ENCODE measurements around the gene NOLC1.

NOLC1 gene

GRCh38 chr10:102123223-102123622 is 29.0 kb upstream of the NOLC1 start:
- DNase-seq (ENCODE audit: insufficient read length, low spot score): no peak
- no peak for TF ChIP-seq CTCF (IDR thresholded peaks at IDR 0.05; ENCODE audit: insufficient read depth, missing control alignments)
- no peak for FAIRE-seq

DNA sequence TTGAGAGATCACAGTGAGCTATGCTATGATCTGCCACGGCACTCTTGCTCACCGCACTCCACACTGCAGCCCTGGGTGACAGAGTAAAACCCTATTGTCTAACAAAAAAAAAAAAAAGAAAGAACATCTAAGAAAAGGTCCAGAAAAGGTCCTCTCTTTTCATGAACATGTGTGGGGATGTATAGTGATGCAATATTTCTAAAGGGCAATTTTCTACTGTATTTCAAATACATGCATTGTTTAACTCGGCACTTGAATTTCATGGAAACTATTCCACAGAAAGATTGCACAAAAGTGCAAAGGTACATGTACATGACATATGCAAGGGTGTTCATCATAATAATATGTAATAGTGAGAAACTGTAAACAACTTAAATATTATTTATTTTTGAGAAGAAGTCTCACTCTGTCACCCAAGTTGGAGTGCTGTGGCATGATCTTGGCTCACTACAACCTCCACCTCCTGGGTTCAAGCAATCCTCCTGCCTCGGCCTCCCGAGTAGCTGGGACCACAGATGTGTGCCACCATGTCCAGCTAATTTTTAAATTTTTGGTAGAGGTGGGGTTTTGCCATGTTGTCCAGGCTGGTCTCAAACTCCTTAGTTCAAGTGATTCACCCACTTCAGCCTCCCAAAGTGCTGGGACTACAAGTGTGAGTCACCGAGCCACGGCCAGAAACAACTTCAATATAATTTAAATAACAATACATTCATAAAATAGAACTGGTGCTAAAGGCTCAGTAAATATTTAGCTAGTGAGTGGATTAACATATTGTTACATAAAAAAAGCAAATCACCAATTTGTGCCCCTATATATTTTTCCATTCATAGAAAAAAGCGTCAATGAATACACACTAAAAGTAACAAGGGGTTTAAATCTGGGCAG is 20.7 kb upstream of the NOLC1 start:
- FAIRE-seq (no peak), DNase-seq (ENCODE audit: insufficient read length, low spot score) (no peak)
- TF ChIP-seq CTCF (IDR thresholded peaks at IDR 0.05; ENCODE audit: insufficient read depth, missing control alignments): no peak

DNA sequence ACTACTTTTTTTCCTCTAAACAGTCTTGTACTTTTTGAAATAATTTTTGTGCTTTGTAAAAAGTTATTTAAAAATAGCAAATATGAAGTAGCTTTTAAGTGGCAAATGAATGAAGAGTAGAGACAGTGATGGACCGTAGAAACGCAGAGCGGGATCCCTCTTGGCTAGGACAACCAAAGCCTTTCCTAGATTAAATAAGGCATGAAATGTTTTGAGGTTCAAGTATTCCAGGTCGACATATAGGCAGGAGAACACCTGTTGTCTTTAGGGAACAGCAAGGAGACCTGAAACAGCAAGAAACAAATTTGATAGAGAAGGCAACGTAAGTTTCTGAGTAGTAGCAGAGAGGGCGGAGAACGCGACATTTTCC is 20.0 kb upstream of the NOLC1 start:
- DNase-seq (ENCODE audit: insufficient read length, low spot score): no peak
- no peak for TF ChIP-seq CTCF (IDR thresholded peaks at IDR 0.05; ENCODE audit: insufficient read depth, missing control alignments)
- no peak for FAIRE-seq

- DNase-seq (ENCODE audit: insufficient read length, low spot score) (peak; percentile 95), FAIRE-seq (peak; percentile 41)
- TF ChIP-seq CTCF (IDR thresholded peaks at IDR 0.05; ENCODE audit: insufficient read depth, missing control alignments): peak; percentile 86
Observed at GRCh38 chr10:102132563-102133372, 19.4 kb upstream of the NOLC1 start, which contains the start of gene PPRC1. PPRC1 (plus strand) TSS chr10:102133040; CDS start chr10:102133069, 29 bp downstream.

DNA sequence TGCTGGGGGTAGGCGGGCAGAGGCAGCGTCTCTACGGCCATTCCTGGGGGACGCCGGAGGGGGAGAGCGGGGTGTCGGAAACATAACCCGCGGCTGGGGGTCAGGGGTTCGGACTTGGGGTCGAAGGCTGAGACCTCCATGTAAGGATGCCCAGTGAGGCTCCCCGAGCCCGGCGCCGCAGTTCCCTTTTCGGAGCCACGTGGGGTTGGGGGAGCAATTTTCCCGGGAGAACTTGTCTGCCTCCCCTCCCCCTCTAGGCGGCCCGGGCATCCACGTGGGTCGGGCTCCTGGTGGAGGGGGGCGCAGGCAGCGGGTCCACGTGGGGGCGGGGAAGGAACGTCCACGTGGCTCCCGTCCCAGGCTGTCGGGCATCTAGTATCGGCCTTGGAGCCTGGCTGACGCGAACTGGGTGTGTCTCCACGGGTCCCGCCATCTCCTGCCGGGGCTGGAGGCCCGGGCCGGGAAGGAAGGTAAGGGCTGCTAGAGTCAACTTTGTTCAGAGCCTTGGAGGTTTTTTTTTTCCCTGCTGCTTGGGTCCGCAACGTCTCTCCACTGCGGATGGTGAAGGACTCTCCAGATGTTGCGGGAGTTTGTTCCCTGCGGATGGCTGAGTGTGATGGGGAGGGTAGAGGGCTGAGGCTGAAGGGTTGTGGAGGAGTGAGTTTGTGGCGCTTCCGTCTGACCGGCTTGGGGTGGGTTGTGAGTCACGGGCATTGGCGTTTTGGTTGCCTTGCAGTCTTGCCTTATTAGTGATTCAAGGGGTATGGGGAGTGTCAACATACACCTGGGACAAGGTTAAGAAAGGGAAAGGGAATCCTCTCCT is 18.6 kb upstream of the NOLC1 start:
- no peak for TF ChIP-seq CTCF (IDR thresholded peaks at IDR 0.05; ENCODE audit: insufficient read depth, missing control alignments)
- FAIRE-seq (no peak), DNase-seq (ENCODE audit: insufficient read length, low spot score) (peak; percentile 46)

- FAIRE-seq: no peak
- no peak for TF ChIP-seq CTCF (IDR thresholded peaks at IDR 0.05; ENCODE audit: insufficient read depth, missing control alignments)
- DNase-seq (ENCODE audit: insufficient read length, low spot score): no peak
Observed at GRCh38 chr10:102134416-102134815, 17.8 kb upstream of the NOLC1 start.
